Epithelial cell of esophagus (primary cell): Measurements from ENCODE around the gene MPRIP.

Experiments
- DNase-seq: peaks from one replicate; pipeline ENCODE4 v3.0.0; 2010; ENCODE audit warnings: low read depth
- H3K4me3 ChIP-seq: 2 replicates; pipeline ENCODE4 v1.5.1; 2011; ENCODE audit warnings: mild to moderate bottlenecking, low read length, control low read depth
- CTCF ChIP-seq: IDR thresholded peaks from 2 replicates; pipeline ENCODE4 v1.5.1; 2011; ENCODE audit warnings: low read depth, mild to moderate bottlenecking, low read length, control low read depth, inconsistent platforms; ENCODE audit not compliant: insufficient read depth; ENCODE audit errors: missing control alignments

The MPRIP gene

GRCh38 chr17:17231621-17232302 is 189.5 kb downstream of the MPRIP start:
- TF ChIP-seq CTCF, result no peak
- H3K4me3 ChIP-seq, result no peak overlapping the region
- no peak for DNase-seq

GRCh38 chr17:17232303-17232621 is 190.0 kb downstream of the MPRIP start:
- no peak for TF ChIP-seq CTCF
- DNase-seq, result no peak
- no peak overlapping the region for H3K4me3 ChIP-seq

- peak overlapping the region; percentile 85 for H3K4me3 ChIP-seq
- peak; percentile 66 for DNase-seq
- TF ChIP-seq CTCF, result no peak
Observed at GRCh38 chr17:17235212-17236174, 193.2 kb downstream of the MPRIP start.

- peak; percentile 42 for DNase-seq
- peak overlapping the region; percentile 85 for H3K4me3 ChIP-seq
- TF ChIP-seq CTCF, result no peak
Observed at GRCh38 chr17:17236295-17237025, 194.2 kb downstream of the MPRIP start.

GRCh38 chr17:17237026-17237799 is 195.0 kb downstream of the MPRIP start, which contains the start of gene FLCN:
TSS of gene FLCN (minus strand) at chr17:17237168. CDS start at chr17:17228137, 9,031 bp downstream.
- DNase-seq, result peak; percentile 85
- peak within 1 kb of the TSS; percentile 85 for H3K4me3 ChIP-seq
- TF ChIP-seq CTCF, result no peak

- no peak for TF ChIP-seq CTCF
- H3K4me3 ChIP-seq, result no peak overlapping the region
- DNase-seq, result no peak
Observed at GRCh38 chr17:17239832-17240231, 197.6 kb downstream of the MPRIP start.
